ENCODE measurements around the gene PABPN1L.

DNA sequence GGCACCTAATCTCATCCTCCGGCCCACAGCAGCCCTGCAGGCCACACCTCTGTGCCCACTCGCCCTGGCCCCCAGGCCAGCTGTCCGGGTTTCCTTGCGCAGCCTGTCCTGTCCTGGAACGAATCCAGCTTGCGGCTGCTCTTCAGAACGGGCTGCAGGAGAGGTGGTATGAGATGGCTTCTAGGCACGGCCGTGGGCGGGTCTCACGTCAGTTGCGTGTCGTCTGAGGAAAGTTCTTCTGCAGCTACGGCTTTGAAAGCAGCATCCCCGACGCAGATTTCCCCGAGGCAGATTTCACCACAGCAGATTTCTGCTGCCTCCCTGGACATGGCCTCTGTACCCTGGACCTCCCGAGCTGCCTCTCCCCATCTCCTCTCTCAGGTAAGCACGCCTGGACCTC lies 27.9 kb downstream of the PABPN1L start:
- TF ChIP-seq, protein P1, sequence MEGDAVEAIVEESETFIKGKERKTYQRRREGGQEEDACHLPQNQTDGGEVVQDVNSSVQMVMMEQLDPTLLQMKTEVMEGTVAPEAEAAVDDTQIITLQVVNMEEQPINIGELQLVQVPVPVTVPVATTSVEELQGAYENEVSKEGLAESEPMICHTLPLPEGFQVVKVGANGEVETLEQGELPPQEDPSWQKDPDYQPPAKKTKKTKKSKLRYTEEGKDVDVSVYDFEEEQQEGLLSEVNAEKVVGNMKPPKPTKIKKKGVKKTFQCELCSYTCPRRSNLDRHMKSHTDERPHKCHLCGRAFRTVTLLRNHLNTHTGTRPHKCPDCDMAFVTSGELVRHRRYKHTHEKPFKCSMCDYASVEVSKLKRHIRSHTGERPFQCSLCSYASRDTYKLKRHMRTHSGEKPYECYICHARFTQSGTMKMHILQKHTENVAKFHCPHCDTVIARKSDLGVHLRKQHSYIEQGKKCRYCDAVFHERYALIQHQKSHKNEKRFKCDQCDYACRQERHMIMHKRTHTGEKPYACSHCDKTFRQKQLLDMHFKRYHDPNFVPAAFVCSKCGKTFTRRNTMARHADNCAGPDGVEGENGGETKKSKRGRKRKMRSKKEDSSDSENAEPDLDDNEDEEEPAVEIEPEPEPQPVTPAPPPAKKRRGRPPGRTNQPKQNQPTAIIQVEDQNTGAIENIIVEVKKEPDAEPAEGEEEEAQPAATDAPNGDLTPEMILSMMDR (IDR thresholded peaks at IDR 0.05) = no peak
- TF ChIP-seq POLR2A (IDR thresholded peaks at IDR 0.05) = no peak

Data from testis (tissue), 2 donors.